Measurements from ENCODE around the gene SSX7.
"Not testable (repeated sequence)": the region's sequence is repeated elsewhere in the genome, so short reads cannot be mapped to it uniquely, and the experiment has no call there.

- TF ChIP-seq EZH2 (IDR thresholded peaks at IDR 0.05; ENCODE audit: low read depth, unreplicated experiment); POLR2AphosphoS5 (IDR thresholded peaks at IDR 0.05; ENCODE audit: low read depth): not testable (repeated sequence)
- TF ChIP-seq, protein P1, sequence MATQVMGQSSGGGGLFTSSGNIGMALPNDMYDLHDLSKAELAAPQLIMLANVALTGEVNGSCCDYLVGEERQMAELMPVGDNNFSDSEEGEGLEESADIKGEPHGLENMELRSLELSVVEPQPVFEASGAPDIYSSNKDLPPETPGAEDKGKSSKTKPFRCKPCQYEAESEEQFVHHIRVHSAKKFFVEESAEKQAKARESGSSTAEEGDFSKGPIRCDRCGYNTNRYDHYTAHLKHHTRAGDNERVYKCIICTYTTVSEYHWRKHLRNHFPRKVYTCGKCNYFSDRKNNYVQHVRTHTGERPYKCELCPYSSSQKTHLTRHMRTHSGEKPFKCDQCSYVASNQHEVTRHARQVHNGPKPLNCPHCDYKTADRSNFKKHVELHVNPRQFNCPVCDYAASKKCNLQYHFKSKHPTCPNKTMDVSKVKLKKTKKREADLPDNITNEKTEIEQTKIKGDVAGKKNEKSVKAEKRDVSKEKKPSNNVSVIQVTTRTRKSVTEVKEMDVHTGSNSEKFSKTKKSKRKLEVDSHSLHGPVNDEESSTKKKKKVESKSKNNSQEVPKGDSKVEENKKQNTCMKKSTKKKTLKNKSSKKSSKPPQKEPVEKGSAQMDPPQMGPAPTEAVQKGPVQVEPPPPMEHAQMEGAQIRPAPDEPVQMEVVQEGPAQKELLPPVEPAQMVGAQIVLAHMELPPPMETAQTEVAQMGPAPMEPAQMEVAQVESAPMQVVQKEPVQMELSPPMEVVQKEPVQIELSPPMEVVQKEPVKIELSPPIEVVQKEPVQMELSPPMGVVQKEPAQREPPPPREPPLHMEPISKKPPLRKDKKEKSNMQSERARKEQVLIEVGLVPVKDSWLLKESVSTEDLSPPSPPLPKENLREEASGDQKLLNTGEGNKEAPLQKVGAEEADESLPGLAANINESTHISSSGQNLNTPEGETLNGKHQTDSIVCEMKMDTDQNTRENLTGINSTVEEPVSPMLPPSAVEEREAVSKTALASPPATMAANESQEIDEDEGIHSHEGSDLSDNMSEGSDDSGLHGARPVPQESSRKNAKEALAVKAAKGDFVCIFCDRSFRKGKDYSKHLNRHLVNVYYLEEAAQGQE (IDR thresholded peaks at IDR 0.05; ENCODE audit: unreplicated experiment): not testable (repeated sequence)
- TF ChIP-seq, protein P2, sequence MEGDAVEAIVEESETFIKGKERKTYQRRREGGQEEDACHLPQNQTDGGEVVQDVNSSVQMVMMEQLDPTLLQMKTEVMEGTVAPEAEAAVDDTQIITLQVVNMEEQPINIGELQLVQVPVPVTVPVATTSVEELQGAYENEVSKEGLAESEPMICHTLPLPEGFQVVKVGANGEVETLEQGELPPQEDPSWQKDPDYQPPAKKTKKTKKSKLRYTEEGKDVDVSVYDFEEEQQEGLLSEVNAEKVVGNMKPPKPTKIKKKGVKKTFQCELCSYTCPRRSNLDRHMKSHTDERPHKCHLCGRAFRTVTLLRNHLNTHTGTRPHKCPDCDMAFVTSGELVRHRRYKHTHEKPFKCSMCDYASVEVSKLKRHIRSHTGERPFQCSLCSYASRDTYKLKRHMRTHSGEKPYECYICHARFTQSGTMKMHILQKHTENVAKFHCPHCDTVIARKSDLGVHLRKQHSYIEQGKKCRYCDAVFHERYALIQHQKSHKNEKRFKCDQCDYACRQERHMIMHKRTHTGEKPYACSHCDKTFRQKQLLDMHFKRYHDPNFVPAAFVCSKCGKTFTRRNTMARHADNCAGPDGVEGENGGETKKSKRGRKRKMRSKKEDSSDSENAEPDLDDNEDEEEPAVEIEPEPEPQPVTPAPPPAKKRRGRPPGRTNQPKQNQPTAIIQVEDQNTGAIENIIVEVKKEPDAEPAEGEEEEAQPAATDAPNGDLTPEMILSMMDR (conservative IDR thresholded peaks at IDR 0.05; ENCODE audit: low read depth in 2 of 2): not testable (repeated sequence)
These were observed 5.7 kb downstream of the SSX7 start for GRCh38 chrX:52648956-52649355.

All from GM23338 (cell line).